A375 (cell line): ENCODE measurements around the gene HSF5. TPM values are rescaled to one million over a fixed set of nuclear protein-coding genes. Genes with fewer than 3 reads are reported as not detected.

ENCODE experiments used
- total RNA-seq: library from RNA; depleted of rRNA; stranded (reverse); fragments of >200 nt; shearing (Covaris generic); gene quantifications from 2 replicates; pipeline ENCODE4 v1.2.3, GENCODE V29; 2014; rRNA removed

Gene HSF5, protein sequence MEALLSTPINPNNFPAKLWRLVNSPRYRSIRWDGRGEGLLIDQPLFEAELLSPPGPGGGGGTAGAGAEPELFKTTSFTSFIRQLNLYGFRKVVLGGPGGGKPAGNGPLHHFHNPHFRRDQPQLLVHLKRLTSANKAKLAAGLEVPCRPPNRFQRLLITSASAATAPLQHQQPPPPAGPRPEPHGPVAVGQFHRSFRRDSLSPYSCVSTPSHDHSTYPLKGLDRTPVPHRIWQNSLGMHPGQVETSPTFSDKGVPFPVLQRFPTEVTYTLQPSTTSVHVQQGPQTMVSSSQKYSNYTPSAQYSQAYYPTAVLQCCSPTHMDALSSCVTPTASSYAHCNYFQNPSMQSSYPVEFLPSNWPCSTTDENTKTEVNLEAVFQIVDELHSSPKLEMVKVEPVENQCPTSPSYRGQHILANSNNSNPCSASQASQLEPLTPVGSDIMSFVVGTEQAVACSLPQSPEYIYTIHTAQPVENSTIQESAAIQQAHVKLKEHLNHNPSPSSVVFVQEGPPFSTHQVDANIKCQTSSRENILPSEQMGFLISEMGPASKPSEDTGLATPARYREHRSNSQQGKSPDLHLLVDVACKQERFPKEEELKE
- 0.08 TPM in 1 of 2 replicates, not detected in the other for total RNA-seq

DNA sequence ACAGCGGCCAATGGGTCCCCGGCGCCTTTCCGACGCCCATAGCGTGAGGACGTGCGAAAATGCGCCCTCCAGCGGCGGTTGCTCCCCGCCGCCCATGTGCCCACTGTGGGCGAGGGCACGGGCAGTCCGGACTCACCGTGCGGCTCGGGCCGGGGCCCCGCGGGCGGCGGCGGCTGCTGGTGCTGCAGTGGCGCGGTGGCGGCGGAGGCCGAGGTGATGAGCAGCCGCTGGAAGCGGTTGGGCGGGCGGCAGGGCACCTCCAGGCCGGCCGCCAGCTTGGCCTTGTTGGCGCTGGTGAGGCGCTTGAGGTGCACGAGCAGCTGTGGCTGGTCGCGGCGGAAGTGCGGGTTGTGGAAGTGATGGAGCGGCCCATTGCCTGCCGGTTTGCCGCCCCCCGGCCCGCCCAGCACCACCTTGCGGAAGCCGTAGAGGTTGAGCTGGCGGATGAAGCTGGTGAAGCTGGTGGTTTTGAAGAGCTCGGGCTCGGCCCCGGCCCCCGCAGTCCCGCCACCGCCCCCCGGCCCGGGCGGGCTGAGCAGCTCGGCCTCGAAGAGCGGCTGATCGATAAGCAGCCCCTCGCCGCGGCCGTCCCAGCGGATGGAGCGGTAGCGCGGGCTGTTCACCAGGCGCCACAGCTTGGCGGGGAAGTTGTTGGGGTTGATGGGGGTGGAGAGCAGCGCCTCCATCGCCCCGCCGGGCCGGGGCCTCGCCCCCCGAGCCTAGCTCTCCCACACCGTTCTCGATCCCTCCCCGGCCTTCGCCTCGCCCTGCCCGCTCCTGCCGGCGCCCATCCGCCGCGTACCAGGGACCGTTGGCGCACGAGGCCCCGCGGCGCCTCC is at the start of gene HSF5:
Gene HSF5, minus strand, starts transcription at position 820 of the 839 bp plus-strand sequence. Its CDS starts 134 bp downstream, at position 686.

DNA sequence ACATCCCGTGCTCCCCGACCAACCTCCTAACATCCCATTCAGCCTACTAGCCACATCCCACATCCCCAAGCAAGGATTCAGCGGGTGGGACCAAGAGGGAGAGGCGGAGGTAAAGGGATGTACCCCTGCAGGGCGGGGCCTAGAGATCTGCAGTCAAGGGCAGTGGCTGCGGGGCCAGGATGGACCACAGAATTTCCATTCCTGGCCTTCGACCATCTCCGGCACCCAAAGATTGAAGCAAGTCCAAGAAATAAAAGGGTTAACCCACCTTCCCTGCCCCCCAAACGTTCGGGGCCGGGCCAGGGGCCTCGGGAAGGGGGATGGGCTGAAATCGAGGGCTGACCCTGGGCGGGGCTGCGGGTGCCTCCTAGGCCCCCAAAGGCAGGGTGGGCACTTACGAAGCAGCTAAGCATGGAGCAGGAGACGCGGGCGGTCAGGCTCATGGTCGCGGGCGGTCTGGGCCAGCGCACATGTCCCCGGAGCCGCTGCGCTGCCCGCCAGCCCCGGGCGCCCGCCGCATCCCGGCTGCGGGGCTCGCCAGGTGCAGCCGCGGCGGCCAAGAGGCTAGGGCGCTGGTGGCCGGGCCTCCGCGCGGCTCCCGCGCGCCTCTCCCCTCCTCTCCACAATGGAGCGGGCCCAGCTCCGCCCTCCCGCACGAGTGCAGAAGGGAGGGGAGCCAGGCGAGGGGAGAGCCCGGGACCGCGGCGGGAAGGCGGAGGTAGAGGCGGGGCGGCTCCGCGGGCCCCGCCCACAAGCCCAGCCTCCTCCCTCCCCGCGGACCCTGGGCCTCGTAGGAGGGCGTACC is 26.0 kb upstream of the HSF5 start, which contains the start of gene MTMR4:
Gene MTMR4, minus strand, starts transcription at position 674 of the 805 bp plus-strand sequence. Its CDS starts 231 bp downstream, at position 443.

DNA sequence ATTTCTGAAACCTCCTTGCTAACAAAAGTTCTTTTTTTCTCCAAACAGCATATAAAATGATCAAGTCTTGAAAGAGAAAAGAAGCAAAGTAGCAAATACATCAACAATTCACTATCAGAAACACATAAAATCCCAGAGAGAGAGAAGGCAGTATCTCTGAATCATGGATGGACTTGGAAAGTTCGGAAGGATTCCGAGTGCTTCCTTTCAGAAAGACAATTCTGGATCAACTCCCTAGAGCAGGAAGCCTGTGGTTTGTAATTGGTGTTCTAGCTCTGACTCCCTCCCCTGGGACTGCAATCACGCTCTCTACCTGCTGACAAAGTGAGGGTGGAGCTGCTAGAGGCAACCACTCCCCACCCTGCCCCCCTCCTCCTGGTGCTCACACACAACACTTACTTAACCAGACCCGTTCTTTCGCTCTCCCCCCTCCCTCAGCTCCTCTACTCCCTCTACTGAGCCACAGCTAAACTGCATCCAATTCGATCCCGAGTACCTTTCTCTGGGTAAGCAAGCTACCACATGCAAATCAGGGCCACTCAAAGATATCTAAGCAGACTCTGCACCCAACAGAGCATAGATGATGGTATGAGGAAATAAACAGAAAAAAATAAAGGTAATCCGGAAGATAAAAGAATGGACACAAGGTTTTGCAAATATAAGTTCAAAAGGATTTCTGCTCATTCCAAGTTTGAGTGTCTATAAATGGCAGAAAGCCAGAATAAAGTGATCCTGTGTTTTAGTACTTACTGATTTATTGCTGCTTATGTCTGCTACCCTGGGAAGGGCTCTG is 70.7 kb downstream of the HSF5 start, which contains the start of gene RNF43:
Gene RNF43, minus strand, starts transcription at position 235 of the 793 bp plus-strand sequence. CDS start 1,957 bp downstream, outside the sequence.

Other genes with a start within 250 kb of the HSF5 start
- not detected in 2 replicates for gene LPO, start 249.8 kb downstream of the HSF5 start, total RNA-seq
- not detected in 2 replicates for gene MPO, start 207.5 kb downstream of the HSF5 start, total RNA-seq
- gene TSPOAP1, start 159.6 kb downstream of the HSF5 start, total RNA-seq, result not detected in 2 replicates
- gene SUPT4H1, start 136.2 kb downstream of the HSF5 start, total RNA-seq, result 67.4 and 69.6 TPM in 2 replicates
- 0.11 TPM in 1 of 2 replicates, not detected in the other for gene RNF43, start 70.9 kb downstream of the HSF5 start, total RNA-seq
- gene MTMR4, start 26.2 kb upstream of the HSF5 start, total RNA-seq, result 19.4 and 24.0 TPM in 2 replicates
- gene TEX14, start 203.6 kb upstream of the HSF5 start, total RNA-seq, result 0.11 and 1.2 TPM in 2 replicates
- gene RAD51C, start 204.2 kb upstream of the HSF5 start, total RNA-seq, result 55.6 and 58.8 TPM in 2 replicates